ENCODE results near the gene NEK5. TPM values are rescaled to one million over a fixed set of nuclear protein-coding genes. Genes with fewer than 3 reads are reported as not detected.
"Not testable (repeated sequence)": the region's sequence is repeated elsewhere in the genome, so short reads cannot be mapped to it uniquely, and the experiment has no call there.

NEK5 gene
- total and polyA plus RNA-seq, 2 of the 8 experiments (the other 6 are each of a cell fraction or from before 2014, with no cell fraction given) = 0.12 to 0.35 TPM

GRCh38 chr13:52061064-52061463 is 67.8 kb downstream of the NEK5 start:
- H3K23me2 ChIP-seq (ENCODE audit: low read depth, low read length); H3K4me2 ChIP-seq (ENCODE audit: insufficient read depth in 1 of 2, low read depth in 2 of 2, low read length in 2 of 2); H3K27me3 ChIP-seq (replicated peaks in 1 of 4; ENCODE audit: control insufficient read depth in 3 of 4, extremely low read depth in 1 of 4, insufficient read depth in 3 of 4, low read length in 3 of 4); H3K79me2 ChIP-seq (ENCODE audit: control insufficient read depth in 1 of 2, insufficient read depth in 2 of 2, low read length in 2 of 2); H3K4me1 ChIP-seq (replicated peaks in 1 of 4; ENCODE audit: control insufficient read depth in 3 of 4, insufficient read depth in 4 of 4, low read length in 3 of 4); H2BK5ac ChIP-seq (ENCODE audit: low read depth, low read length); H2BK12ac ChIP-seq (ENCODE audit: low read depth, low read length); H2BK20ac ChIP-seq (ENCODE audit: low read length); POLR2A ChIA-PET (ENCODE audit: partially characterized antibody); H2BK15ac ChIP-seq (ENCODE audit: low read length); H3K23ac ChIP-seq (ENCODE audit: insufficient read length); H4K91ac ChIP-seq (replicated peaks; ENCODE audit: insufficient read length, low read length); FAIRE-seq; H2BK120ac ChIP-seq (replicated peaks; ENCODE audit: low read depth, low read length); H2AFZ ChIP-seq (ENCODE audit: low read length); H3K14ac ChIP-seq (ENCODE audit: insufficient read length); H3K36me3 ChIP-seq (ENCODE audit: control insufficient read depth in 2 of 4, insufficient read depth in 4 of 4, low read length in 3 of 4); H3K27ac ChIP-seq (ENCODE audit: low read depth, low read length); H2AK5ac ChIP-seq (ENCODE audit: low read depth, low read length); H3K79me1 ChIP-seq (ENCODE audit: low read depth, low read length); DNase-seq (ENCODE audit: low read depth in 1 of 2, low spot score in 2 of 2); H4K20me1 ChIP-seq (replicated peaks in 1 of 2; ENCODE audit: control insufficient read depth in 1 of 2, insufficient read depth in 2 of 2, low read length in 2 of 2); H4K8ac ChIP-seq (ENCODE audit: extremely low read depth, insufficient read depth, low read length); H3K4ac ChIP-seq (replicated peaks; ENCODE audit: insufficient read length, low read depth, low read length); H3K9ac ChIP-seq (replicated peaks in 1 of 4; ENCODE audit: extremely low read depth in 1 of 4, low read depth in 3 of 4, low read length in 3 of 4); H3K18ac ChIP-seq (ENCODE audit: extremely low read depth, low read length); H4K5ac ChIP-seq (ENCODE audit: insufficient read length, low read depth, low read length); H3K56ac ChIP-seq (replicated peaks; ENCODE audit: insufficient read length, low read depth, low read length); H3K4me3 ChIP-seq (ENCODE audit: extremely low read depth in 1 of 4, insufficient read depth in 2 of 4, low read depth in 3 of 4, low read length in 4 of 4): not testable (repeated sequence)
- WGBS, 2 experiments (ENCODE audit: extremely low coverage in 1 of 2, insufficient coverage in 1 of 2, insufficient read length in 1 of 2, insufficient replicate concordance in 2 of 2, low coverage in 1 of 2, low lambda C conversion rate in 2 of 2, missing lambda C conversion rate in 1 of 2) = 94% methylated on average over 3 of the region's 3 CpGs; no CpG with 5 or more reads in 1 of the 2 experiments
- CTCF ChIA-PET (ENCODE audit: partially characterized antibody) = interaction anchor here (0.7 to 1.6 kb wide), 2 partner anchors 10 to 60 kb away, joined by 3 to 4 read pairs; no protein-coding TSS in a partner anchor
- peaks cover 16 to 26% of the 10 kb centered on the region in 2 experiments for H3K9me3 ChIP-seq (ENCODE audit: insufficient read depth in 2 of 2, low read depth in 1 of 2, low read length in 1 of 2)

Measured in H1 (cell line).